Non-pigmented ciliary epithelial cell (primary cell): Measurements from ENCODE around the gene LIPM.

Experiments used
- DNase-seq: peaks from one replicate; pipeline ENCODE4 v3.0.0-alpha.2; 2010; ENCODE audit warnings: low read depth

The LIPM gene

GRCh38 chr10:88838766-88839350, 36.3 kb downstream of the LIPM start:
- no peak for DNase-seq

GRCh38 chr10:88840104-88840503, 37.6 kb downstream of the LIPM start:
- DNase-seq, result no peak

GRCh38 chr10:88840881-88841280, 38.4 kb downstream of the LIPM start:
- DNase-seq, result no peak

DNA sequence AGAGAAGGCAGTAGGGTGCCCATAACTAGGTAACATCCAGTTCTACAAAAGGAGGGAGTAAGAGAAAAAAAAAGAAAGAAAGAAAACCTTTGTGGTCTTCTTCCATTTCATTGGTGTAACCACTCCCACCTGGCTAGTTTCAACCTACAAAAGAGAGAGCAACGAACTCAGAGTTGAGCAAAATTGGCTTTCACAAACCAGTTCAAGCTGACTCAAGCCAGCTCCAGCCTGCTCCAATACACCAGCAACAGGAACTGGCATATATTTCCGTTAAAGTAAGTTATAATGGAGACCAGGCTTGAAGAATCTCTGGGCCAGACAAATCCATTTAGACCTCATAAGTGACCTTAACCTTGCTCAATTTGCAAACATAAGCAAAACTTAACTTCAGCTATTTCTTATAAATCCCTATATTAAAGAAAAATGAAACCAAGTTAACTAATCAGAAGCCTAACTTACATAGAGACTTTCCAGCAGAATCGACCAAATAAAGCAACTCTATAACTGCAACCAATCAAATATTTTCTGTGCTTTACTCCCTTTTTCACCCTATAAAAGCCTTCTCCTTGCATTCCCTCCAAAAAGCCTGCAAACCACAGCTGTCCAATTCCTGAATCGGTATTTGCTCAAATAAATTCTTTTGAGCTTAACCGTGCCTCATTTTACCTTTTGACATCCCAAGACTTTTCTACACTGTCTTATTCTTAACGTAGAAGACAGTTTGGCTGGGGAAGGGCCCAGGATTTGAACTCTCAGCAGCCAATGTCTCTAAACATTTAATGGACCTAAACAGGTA, 39.0 kb downstream of the LIPM start:
- DNase-seq, result no peak

GRCh38 chr10:88843171-88843570, 40.6 kb downstream of the LIPM start:
- no peak for DNase-seq

DNA sequence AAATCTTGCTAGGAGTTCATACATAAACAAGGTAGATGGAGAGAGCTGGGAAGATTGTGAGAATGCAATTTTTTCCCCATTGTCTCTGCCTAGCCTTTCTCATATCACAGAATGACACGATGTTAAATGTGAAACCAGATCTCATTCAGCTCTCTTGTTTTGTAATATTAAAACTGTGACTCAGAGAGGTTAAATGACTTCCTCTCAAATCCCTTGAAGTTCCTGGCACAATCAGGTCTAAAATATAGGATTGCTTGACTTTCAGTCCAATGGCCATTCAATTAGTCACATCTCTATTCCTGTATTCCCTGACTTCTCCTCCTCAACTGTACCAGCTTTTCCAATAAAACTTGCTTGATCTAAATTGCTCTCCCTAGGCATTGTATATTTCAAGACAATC, 46.0 kb downstream of the LIPM start:
- DNase-seq, result peak; percentile 58

DNA sequence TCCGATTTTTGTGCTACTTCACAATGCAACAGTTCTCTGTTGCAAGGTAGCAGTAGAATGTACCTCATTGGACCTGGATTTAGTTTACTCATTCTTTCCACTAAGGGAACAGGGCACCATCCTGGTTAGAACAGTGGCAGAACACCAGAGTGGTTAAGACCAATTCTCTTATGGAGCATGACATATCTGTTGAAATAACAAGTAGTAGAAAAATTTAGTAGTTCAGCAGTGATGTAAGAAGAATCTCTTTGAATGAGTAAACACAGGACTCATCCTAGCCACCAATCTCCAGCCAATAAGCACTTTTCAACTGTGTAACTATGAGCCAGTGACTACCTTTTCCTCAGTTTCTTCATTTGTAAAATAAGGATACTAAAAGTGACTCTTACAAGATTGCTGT, 46.7 kb downstream of the LIPM start:
- DNase-seq, result no peak

DNA sequence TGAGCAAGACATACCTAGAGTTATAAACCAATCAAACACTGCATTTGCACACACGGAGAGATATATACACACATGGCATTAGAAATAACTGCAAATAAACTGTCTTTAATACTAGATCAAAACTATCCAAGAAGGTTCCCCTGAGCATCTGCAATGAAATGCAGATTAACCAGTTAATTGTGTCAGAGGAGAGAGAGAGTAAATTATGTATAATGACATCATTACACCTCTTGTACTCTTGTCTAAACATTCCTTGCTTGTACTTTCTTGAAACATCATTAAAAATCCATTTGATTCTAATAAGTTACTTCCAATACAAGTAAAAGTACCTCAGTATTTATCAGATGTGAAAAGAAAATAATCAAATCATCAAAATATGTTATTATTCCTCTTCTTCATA, 48.2 kb downstream of the LIPM start:
- no peak for DNase-seq

GRCh38 chr10:88851706-88852105, 49.2 kb downstream of the LIPM start, which contains the start of gene ANKRD22:
Gene ANKRD22 (minus strand): TSS chr10:88851844. CDS start chr10:88851607, 237 bp downstream.
- peak; percentile 24 for DNase-seq

- DNase-seq, result no peak
Measured at GRCh38 chr10:88852327-88852726, 49.8 kb downstream of the LIPM start.

DNA sequence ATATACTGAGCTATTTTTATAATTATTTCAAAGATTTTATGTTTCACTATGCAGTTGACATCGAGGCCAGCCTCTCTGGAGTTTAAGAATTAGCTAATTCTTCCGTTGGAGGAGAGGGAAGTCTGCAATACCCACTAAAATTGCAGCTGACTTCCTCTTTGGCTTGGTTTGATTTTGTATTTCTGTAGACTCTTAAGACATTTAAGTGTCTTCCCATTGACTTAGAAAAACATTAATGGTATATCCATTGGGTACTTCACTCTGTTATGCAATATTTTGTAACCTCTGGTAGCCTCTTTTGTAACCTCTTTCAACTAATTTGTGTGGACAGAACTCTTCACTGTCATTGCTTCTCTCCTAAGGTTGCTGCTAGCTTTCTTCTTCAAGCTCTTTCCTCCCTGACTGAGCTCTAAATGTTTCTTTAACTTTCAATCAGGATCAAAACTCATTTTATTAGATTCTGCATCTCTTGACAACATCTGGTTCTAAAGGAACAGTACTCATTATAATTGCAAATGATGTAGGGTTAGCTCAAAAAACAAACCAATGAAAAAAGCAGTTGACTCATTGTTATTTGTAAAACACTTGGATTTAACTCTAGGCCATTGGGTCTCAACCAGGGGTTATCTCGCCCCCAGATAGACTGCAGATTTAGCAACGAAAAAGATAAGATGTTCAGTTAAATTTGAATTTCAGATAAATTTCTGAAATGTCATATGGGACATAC, 50.8 kb downstream of the LIPM start:
- DNase-seq, result no peak

- DNase-seq, result no peak
Measured at GRCh38 chr10:88854684-88855083, 52.2 kb downstream of the LIPM start.

DNA sequence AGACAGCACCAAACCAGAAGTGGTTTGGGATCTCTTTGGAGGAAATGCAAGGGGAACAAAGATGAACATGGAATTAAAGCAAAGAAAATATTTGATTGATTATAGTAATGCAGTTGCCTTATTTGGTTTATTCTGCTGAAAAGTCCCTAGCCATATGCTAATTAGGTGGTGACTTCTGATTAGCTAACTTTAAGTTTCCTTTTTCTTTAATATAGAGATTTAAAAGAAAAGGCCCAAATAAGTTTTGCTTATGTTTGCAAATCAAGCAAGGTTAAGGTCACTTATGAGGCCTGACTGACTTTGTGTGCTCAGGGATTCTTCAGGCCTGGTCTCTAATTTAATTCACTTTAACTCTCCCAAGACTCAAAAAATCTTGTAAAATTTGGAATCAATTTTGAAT, 55.3 kb downstream of the LIPM start:
- DNase-seq, result no peak

- no peak for DNase-seq
Measured at GRCh38 chr10:88858491-88858890, 56.0 kb downstream of the LIPM start.

GRCh38 chr10:88861036-88861435, 58.5 kb downstream of the LIPM start:
- no peak for DNase-seq

GRCh38 chr10:88865281-88865876, 62.8 kb downstream of the LIPM start:
- no peak for DNase-seq

GRCh38 chr10:88866454-88866853, 63.9 kb downstream of the LIPM start:
- DNase-seq, result no peak

DNA sequence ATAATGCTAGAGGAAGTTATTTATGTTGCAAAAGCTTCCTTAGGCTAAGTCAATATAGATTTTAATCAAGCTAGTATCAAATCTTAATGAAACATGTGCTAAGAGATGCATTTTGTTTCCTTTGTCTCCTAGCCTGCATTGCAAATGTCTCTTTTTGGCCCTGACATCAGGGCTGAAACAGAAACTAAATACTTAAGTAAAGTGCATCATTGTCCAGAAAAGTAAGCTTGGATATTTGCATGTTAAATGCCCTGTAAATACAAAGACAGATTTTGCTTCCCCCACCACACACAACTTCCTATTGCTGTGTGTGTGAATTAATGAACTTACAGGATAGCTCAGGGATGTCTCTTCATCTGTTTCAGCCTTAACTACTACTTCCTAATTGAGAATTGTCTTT, 67.6 kb downstream of the LIPM start:
- DNase-seq, result no peak
